Epidermal melanocyte (primary cell): ENCODE results near the gene SLC15A3.
"Not testable (repeated sequence)": the region's sequence is repeated elsewhere in the genome, so short reads cannot be mapped to it uniquely, and the experiment has no call there.

ENCODE experiments used
- DNase-seq: peaks from one replicate; pipeline ENCODE4 v3.0.0; 2011; ENCODE audit warnings: low spot score; ENCODE audit not compliant: insufficient read length

Gene SLC15A3

GRCh38 chr11:60977224-60977623 is 25.2 kb upstream of the SLC15A3 start:
- DNase-seq, result no peak

- DNase-seq, result peak; percentile 46
These were observed 22.8 kb upstream of the SLC15A3 start for GRCh38 chr11:60974726-60975125.

GRCh38 chr11:60974316-60974715 is 22.3 kb upstream of the SLC15A3 start:
- DNase-seq, result not testable (repeated sequence)

- DNase-seq, result no peak
These were observed 21.7 kb upstream of the SLC15A3 start for GRCh38 chr11:60973699-60974098.

- DNase-seq, result no peak
These were observed 20.4 kb upstream of the SLC15A3 start for GRCh38 chr11:60972182-60973030.

GRCh38 chr11:60971520-60971919 is 19.5 kb upstream of the SLC15A3 start, which contains the start of gene CD6:
CD6 (plus strand) TSS chr11:60971680; CDS start chr11:60971866, 186 bp downstream.
- no peak for DNase-seq

GRCh38 chr11:60970890-60971289 is 18.9 kb upstream of the SLC15A3 start:
- no peak for DNase-seq

GRCh38 chr11:60970369-60970774 is 18.4 kb upstream of the SLC15A3 start:
- DNase-seq, result no peak

- no peak for DNase-seq
These were observed 16.2 kb upstream of the SLC15A3 start for GRCh38 chr11:60968223-60968622.

GRCh38 chr11:60966890-60967289 is 14.9 kb upstream of the SLC15A3 start:
- DNase-seq, result no peak

GRCh38 chr11:60964801-60965200 is 12.8 kb upstream of the SLC15A3 start:
- no peak for DNase-seq

GRCh38 chr11:60960405-60960804 is 8.4 kb upstream of the SLC15A3 start:
- no peak for DNase-seq

- DNase-seq, result peak; percentile 44
These were observed 7.5 kb upstream of the SLC15A3 start for GRCh38 chr11:60959431-60959830.

- no peak for DNase-seq
These were observed 5.2 kb upstream of the SLC15A3 start for GRCh38 chr11:60957188-60957587.

- no peak for DNase-seq
These were observed 3.6 kb upstream of the SLC15A3 start for GRCh38 chr11:60955571-60955970.

- no peak for DNase-seq
These were observed 2.4 kb upstream of the SLC15A3 start for GRCh38 chr11:60954421-60954820.

- no peak for DNase-seq
These were observed 1.8 kb upstream of the SLC15A3 start for GRCh38 chr11:60953781-60954180.

GRCh38 chr11:60952742-60953170 is 780 bp upstream of the SLC15A3 start:
- no peak for DNase-seq

- DNase-seq, result no peak
These were observed 421 bp downstream of the SLC15A3 start for GRCh38 chr11:60951606-60951903.

- DNase-seq, result no peak
These were observed 907 bp downstream of the SLC15A3 start for GRCh38 chr11:60950933-60951605.

GRCh38 chr11:60950024-60950423 is 2.0 kb downstream of the SLC15A3 start:
- DNase-seq, result no peak

GRCh38 chr11:60948250-60948649 is 3.7 kb downstream of the SLC15A3 start:
- peak; percentile 83 for DNase-seq

GRCh38 chr11:60947700-60948099 is 4.3 kb downstream of the SLC15A3 start:
- DNase-seq, result no peak
